Fibroblast of lung (primary cell): Measurements from ENCODE around the gene ROPN1L.

Experiments
- CTCF ChIP-seq, 2 donors: IDR thresholded peaks in 1 of 2; conservative IDR thresholded peaks in 1 of 2; 1 replicate in 1 of 2; 2 replicates in 1 of 2; pipeline ENCODE4 v1.5.1; 2011 to 2012; ENCODE audit warnings: low read length in 2 of 2, control low read depth in 1 of 2, inconsistent platforms in 1 of 2, low read depth in 1 of 2, mild to moderate bottlenecking in 1 of 2
- EZH2 ChIP-seq: IDR thresholded peaks from 2 replicates; pipeline ENCODE4 v1.5.1; 2012; ENCODE audit warnings: low read length, control low read depth, mild to moderate bottlenecking; ENCODE audit errors: missing control alignments

- TF ChIP-seq CTCF (conservative IDR thresholded peaks at IDR 0.05 in 1 of 2, IDR thresholded peaks at IDR 0.05 in 1 of 2; ENCODE audit: low read depth in 1 of 2, low read length in 2 of 2) (no peak), EZH2 (no peak)
Measured at GRCh38 chr5:10427201-10427600, 14.5 kb upstream of the ROPN1L start.
